Kidney (tissue), 14 donors: ENCODE measurements around the gene IQSEC1. TPM values are rescaled to one million over a fixed set of nuclear protein-coding genes. Genes with fewer than 3 reads are reported as not detected.

Experiments used
- DNase-seq, 5 donors: peaks; one replicate each; pipeline ENCODE4 v3.0.0-alpha.2; 2013 to 2020
- FAIRE-seq: peaks from 2 replicates; lab custom pipeline; 2012; peaks lifted over from hg19 to GRCh38; lab: Jason Lieb, UNC
- H3K27ac ChIP-seq, 2 donors: one replicate each; pipeline ENCODE4 v1.7.0; 2013; ENCODE audit warnings: low read depth in 2 of 2, low read length in 2 of 2, inconsistent platforms in 1 of 2
- H3K27me3 ChIP-seq: one replicate; pipeline ENCODE4 v1.7.1; 2013; ENCODE audit warnings: low read length, inconsistent platforms; ENCODE audit not compliant: control insufficient read depth, insufficient read depth
- H3K36me3 ChIP-seq, 3 donors: one replicate each; pipeline versions ENCODE4 v1.7.0 to v1.7.1; 2013; ENCODE audit warnings: low read length in 3 of 3, control low read depth in 1 of 3, inconsistent platforms in 1 of 3; ENCODE audit not compliant: insufficient read depth in 3 of 3, control insufficient read depth in 2 of 3
- H3K4me1 ChIP-seq, 3 donors: one replicate each; pipeline versions ENCODE4 v1.7.0 to v1.7.1; 2013; ENCODE audit warnings: low read length in 3 of 3, inconsistent platforms in 1 of 3, low read depth in 1 of 3; ENCODE audit not compliant: control insufficient read depth in 2 of 3, insufficient read depth in 2 of 3
- H3K4me3 ChIP-seq, 3 donors: one replicate each; pipeline versions ENCODE4 v1.7.0 to v1.8.1; 2013; ENCODE audit warnings: low read length in 3 of 3, control low read depth in 1 of 3, inconsistent platforms in 1 of 3
- H3K9ac ChIP-seq, 3 donors: one replicate each; pipeline versions ENCODE4 v1.7.0 to v1.7.1; 2013; ENCODE audit warnings: low read length in 3 of 3, control low read depth in 1 of 3, inconsistent platforms in 1 of 3
- H3K9me3 ChIP-seq, 3 donors: one replicate each; pipeline versions ENCODE4 v1.7.0 to v1.7.1; 2013; ENCODE audit warnings: low read length in 3 of 3, control low read depth in 1 of 3, inconsistent platforms in 1 of 3; ENCODE audit not compliant: control insufficient read depth in 2 of 3, insufficient read depth in 1 of 3
- intact Hi-C: fragments of 100-400 bp; cut with DNase I; formaldehyde crosslinking; loops from one replicate; pipeline ENCODE4 v1.11.1; 2022
- polyA plus RNA-seq: library from polyadenylated mRNA; stranded (reverse); fragments of 350-450 nt; fragmentation: Illumina TruSeq; extraction: RNeasy Lipid Tissue Mini Kit (QIAGEN cat#74804); gene quantifications from one replicate; pipeline ENCODE4 v1.2.3, GENCODE V29; 2014; ENCODE audit warnings: low read depth, low replicate concordance; ENCODE audit not compliant: insufficient read depth
- total RNA-seq: library from RNA; stranded (reverse); fragmentation: NEBNext Ultra II Directional; extraction: Animal tissue kit (Norgen Biotek cat#: 25700); gene quantifications from one replicate; pipeline ENCODE4 v1.2.1, GENCODE V29; 2021
- TF ChIP-seq, protein P1 (sequence below): IDR thresholded peaks from 3 replicates; pipeline ENCODE4 v1.5.1; 2012; ENCODE audit warnings: mild to moderate bottlenecking, moderate library complexity, borderline replicate concordance; ENCODE audit not compliant: insufficient read depth; ENCODE audit errors: extremely low read depth
- donor health status: control.
- donor health status: control.
- donor health status: control.
- donor health status: control.
- donor health status: control.
- donor health status: DM: yes; HTN: yes; CAD: no.
- donor health status: Normal renal cell carcinoma (clear cell type).

The IQSEC1 gene
- total and polyA plus RNA-seq, 2 donors from 2014 or later: 15.1 to 45.7 TPM

DNA sequence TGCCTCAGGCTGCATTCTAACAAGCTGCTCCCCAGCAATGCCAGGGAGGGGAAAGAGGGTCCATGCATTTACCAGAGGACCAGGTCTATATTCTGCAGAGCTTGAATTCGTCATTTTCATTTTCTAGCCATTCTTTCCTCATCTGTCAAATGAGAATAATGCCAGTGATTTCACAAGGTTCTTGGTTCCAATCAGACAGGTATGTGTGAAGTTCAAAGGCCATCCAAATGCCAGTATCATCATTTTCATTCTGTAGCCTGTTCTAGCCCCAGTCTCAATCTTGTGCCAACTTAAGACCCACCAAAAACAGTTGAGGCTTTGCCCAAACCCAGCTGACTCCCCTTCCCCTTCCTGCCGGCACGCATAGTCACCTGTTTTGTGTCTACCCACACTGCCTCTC is 112.7 kb downstream of the IQSEC1 start:
- DNase-seq (no peak), FAIRE-seq (no peak)
- intact Hi-C loops: no loop called here
- TF ChIP-seq, protein P1, sequence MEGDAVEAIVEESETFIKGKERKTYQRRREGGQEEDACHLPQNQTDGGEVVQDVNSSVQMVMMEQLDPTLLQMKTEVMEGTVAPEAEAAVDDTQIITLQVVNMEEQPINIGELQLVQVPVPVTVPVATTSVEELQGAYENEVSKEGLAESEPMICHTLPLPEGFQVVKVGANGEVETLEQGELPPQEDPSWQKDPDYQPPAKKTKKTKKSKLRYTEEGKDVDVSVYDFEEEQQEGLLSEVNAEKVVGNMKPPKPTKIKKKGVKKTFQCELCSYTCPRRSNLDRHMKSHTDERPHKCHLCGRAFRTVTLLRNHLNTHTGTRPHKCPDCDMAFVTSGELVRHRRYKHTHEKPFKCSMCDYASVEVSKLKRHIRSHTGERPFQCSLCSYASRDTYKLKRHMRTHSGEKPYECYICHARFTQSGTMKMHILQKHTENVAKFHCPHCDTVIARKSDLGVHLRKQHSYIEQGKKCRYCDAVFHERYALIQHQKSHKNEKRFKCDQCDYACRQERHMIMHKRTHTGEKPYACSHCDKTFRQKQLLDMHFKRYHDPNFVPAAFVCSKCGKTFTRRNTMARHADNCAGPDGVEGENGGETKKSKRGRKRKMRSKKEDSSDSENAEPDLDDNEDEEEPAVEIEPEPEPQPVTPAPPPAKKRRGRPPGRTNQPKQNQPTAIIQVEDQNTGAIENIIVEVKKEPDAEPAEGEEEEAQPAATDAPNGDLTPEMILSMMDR: no peak
- no peaks in the 10 kb centered on the region for H3K27me3 ChIP-seq
- no peaks in the 10 kb centered on the region for H3K36me3 ChIP-seq
- no peak overlapping the region for H3K27ac ChIP-seq
- no peaks in the 10 kb centered on the region for H3K9me3 ChIP-seq
- no peak overlapping the region for H3K9ac ChIP-seq
- H3K4me1 ChIP-seq: peaks cover 2 to 76% (median 39%) of the 10 kb centered on the region in 3 donors
- H3K4me3 ChIP-seq: no peak overlapping the region

- no peaks in the 10 kb centered on the region for H3K9me3 ChIP-seq
- H3K27ac ChIP-seq: no peak overlapping the region
- intact Hi-C loops: no loop called here
- H3K36me3 ChIP-seq: no peaks in the 10 kb centered on the region
- no peaks in the 10 kb centered on the region for H3K27me3 ChIP-seq
- TF ChIP-seq, protein P1: no peak
- DNase-seq (no peak), FAIRE-seq (no peak)
- H3K4me1 ChIP-seq: peaks cover 2 to 76% (median 34%) of the 10 kb centered on the region in 3 donors
- no peak overlapping the region for H3K4me3 ChIP-seq
- no peak overlapping the region for H3K9ac ChIP-seq
These were observed 113.3 kb downstream of the IQSEC1 start for GRCh38 chr3:12959838-12960378.

- no peak overlapping the region for H3K9ac ChIP-seq
- DNase-seq: no peak
- FAIRE-seq: no peak
- H3K27ac ChIP-seq: peak overlapping the region; percentile 24 to 27
- no peaks in the 10 kb centered on the region for H3K9me3 ChIP-seq
- no peaks in the 10 kb centered on the region for H3K27me3 ChIP-seq
- H3K4me1 ChIP-seq: peaks cover 0 to 76% (median 34%) of the 10 kb centered on the region in 3 donors
- H3K4me3 ChIP-seq: no peak overlapping the region
- intact Hi-C loops: no loop called here
- H3K36me3 ChIP-seq: no peaks in the 10 kb centered on the region
- TF ChIP-seq, protein P1: no peak
These were observed 113.8 kb downstream of the IQSEC1 start for GRCh38 chr3:12959410-12959809.
